ENCODE measurements around the gene PDE8A.

GRCh38 chr15:85151145-85151544, 169.5 kb downstream of the PDE8A start:
- TF ChIP-seq CTCF (IDR thresholded peaks at IDR 0.05; ENCODE audit: low read length) (no peak), EZH2 (optimal IDR thresholded peaks at IDR 0.05; ENCODE audit: low read depth, low read length) (no peak)
